T-helper 2 cell (primary cell): ENCODE measurements around the gene ZFP36L1.

ENCODE experiments used
- DNase-seq, 5 experiments: peaks; one replicate each; pipeline versions ENCODE4 v3.0.0 to v3.0.0-alpha.2; 2012 to 2022

The ZFP36L1 gene

DNA sequence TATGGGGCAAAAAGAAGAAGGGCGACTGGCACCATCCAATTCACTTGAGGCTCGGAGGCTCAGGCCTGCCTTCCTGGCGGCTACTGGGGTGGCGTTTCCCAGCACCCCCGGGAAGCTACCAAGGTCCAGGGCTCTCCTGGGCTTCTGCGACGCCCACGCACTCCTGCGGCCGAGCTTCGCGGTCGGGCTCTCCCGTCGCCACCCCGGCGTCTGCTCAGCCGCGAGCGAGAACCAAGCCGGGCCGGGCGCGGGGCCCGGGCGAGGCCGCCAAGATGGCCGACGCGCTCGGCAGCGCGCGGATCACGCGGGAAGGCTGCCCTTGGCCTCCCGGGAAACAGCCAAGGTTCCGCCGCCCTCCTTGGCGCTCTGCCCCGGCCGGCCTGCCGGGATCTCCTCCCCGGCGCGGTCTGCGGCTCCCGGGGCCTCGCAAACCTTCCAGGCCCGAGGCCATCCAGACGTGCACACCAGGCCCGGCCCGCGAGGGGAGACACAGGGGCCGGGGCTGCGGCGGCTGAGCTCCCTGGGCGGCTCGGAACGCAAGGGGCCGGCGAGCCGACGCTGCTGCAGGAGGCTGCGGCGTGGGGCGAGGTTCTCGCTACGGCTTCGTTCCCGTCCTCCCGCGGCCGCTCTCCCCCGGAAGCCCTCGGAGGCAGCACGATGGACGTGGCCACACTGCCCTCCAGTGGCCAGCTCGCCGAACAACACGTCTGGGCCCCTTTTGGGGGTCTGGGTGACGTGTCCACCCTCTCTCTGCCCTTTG, 23.5 kb upstream of the ZFP36L1 start:
- peak; percentile 81 to 92 (median 82) for DNase-seq

DNA sequence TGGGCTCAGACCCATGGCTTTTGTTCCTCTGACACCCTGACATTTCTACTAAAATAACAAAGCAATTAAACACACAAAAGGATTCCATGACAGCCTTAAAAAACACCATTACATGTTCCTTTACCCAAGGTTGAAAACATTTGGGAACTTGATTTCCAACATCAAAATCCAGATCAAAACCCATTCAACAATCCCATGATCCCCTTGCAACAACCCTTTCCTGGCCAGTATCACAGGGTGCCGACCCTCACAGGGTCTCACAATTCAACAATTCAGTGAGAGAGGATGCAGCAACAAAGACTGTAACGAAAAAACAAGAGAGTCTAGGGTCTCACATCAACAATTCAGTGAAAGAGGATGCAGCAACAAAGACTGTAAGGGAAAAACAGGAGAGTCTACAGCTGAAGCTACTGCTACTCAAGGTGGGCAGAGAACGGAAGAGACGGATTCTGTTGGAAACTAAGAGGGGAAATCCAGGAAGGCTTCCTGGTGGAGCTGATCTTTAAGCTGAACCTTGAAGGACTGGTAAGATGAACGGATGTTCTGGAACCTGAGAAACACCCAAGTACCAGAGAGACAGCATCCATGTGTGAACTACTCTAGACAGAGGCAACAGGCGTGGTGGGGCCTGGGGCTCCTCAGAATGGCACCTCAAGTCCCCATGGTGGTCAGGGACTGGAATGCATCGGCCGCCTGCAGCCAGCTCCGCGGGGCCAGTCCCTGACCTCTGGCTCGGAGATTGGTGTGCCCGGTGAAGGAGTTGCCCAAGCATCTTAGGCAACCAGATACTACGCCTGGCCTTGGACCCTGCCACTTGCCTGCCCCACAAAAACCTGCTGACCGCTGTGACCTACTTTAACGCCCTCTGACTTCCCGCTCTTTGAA, 22.7 kb upstream of the ZFP36L1 start:
- DNase-seq, result peak in 2 of 5 experiments; percentile 64 to 71

DNA sequence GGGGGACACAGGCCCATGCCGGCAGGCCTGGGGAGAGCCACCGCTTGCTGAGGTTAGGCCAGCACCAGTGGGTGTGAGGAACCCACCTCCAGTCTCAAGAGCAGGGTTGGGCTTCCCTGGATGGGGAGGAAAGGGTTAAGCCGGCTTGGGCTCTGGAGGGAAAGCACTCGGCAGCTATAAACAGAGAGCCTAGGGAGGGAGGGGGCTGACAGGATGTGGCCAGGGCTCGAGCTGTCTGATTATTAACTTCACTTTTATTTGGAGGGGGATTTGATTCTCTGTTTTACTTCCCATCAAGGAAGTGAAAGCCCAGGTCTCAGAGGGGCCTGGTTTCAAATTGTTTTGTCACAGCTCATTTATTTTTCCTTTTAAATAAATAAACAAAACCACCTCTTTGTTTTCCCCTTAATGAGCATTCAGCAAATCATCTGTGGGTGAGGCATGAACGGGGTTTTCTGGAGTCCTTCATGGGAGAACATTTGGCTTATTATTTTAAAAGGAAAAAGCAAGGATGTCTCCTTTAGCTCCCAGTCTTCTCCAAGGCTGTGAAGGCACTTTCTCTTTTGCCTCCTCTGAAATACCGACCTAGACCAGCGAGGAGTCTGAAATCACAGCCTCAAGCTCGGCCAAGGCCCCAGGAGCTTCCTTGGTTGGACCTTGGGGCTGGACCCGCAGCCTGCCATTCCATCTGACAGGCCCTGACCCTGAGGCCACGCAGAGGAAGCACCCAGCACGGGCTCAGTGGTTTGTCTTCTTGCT, 21.9 kb upstream of the ZFP36L1 start:
- DNase-seq, result peak in 3 of 5 experiments; percentile 46 to 85 (median 54)

DNA sequence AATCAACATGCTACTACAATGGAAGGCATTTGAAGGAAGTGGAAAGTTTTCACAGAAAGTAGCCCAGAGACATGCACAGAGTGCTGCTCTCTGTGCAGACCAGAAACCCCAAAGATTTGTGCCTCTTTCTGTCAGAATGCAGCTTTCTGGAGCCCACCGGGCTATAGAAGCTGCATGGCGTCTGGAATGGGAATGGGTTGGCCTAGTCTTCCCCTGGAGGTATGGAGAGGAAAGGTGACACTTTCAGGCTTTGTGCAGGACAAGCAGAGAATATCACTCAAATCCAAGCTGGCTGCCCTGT, 21.3 kb upstream of the ZFP36L1 start:
- DNase-seq, result no peak

DNA sequence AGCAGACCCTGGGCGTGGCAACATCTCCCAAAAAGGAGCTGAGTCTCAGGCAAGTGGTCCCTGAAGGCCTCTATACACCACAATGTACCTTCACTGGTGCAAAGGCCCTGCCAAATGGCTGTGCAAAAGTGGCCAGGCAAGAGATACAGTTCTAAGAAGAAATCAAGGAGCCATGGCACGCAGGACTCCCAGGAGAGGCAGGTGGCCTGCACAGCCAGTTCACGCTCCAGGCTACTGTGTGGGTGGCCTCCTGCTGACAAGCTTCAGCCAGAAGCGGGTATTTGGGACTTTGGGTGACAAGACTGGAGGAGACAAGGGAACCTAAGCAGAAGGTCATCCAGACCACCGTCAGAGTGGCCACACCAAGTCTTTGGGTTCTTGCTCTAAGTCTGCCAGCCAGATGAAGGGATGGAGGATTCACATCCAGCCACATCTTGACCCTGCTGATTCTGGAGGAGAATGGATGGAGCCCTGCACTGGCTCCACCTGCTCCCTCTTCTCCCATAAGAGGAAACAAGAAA, 20.5 kb upstream of the ZFP36L1 start:
- DNase-seq, result no peak

DNA sequence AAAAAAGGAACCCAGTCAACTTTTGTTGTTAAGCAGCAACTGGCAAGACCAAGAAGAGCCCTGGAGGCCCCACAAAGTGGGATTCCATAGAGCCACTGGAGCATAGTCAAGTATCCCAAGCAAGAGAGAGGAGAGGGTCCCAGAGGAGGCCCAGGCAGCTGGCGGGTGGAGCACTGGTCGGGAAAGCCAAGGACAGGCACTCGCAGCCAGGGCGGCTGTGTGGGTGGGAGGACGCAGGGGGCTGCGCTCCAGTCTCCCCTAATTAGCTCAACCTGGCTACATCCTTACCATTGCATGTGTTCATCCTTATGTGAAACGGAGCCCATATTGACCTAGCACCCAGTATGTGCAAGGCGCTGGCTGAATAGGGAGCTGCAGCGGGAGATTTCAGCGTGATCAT, 18.3 kb upstream of the ZFP36L1 start:
- no peak for DNase-seq

DNA sequence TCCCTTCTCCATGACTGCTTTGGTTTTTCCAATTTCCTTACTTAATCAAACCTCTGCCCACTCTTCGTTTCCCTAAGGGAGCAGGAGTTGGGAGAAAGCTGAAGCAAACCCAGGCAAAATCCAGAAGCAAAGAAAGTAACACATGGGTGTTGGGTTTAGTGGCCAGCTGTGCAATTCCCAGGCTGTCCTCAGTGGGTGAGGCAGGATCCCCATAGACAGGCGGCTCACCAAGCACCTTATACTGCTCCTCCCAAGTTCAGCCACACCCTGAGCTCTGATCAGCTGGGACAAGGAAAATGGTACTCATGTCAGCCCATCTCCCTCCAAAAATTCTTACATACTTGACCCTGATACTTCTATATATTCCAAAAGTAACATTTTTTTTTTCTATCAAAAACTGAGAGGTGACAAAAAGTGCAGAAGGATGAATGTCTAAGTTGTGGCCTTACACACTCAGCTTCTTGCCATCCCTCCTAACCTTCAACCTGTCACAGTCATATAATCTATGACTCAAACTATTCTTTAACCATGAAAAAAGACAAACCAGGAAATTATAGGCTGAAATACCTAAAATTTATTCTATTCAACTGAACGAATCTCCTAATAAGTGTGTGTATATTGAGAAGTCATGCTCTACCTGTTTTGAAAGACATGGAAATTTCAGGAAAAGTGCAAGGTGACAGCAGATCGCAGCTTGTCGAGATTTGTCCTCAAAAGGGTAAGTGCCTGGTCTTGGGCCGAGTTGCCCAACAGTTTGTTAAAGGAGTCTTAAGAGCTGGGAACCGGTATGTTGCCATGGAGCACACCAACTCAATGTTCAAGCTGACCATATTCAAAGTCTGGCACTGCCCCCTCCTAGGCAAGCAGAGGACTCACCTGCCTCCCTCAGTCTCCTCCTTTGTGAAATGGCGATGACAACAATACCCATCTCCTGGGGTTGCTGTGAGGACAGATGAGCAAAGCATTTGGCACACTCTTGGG, 17.6 kb upstream of the ZFP36L1 start:
- no peak for DNase-seq

DNA sequence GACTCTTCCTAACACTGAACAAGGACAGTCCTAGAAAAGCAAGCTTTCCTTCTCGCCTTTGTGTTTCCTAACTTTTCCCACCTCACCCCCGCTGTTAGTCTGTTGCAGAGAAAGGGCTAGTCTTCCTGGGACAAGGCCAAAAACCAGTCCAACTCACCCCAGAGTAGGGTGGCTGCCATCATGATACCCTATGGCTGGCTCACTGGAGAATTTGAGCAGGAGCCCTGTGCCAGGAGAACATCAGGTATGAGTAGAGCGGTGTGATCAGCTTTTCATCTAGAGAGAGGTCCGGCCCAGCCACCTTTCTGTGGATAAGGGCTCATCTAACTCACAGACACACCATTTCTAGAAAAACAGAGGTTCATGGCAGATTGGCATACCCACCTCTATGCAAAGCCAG, 16.7 kb upstream of the ZFP36L1 start:
- no peak for DNase-seq

DNA sequence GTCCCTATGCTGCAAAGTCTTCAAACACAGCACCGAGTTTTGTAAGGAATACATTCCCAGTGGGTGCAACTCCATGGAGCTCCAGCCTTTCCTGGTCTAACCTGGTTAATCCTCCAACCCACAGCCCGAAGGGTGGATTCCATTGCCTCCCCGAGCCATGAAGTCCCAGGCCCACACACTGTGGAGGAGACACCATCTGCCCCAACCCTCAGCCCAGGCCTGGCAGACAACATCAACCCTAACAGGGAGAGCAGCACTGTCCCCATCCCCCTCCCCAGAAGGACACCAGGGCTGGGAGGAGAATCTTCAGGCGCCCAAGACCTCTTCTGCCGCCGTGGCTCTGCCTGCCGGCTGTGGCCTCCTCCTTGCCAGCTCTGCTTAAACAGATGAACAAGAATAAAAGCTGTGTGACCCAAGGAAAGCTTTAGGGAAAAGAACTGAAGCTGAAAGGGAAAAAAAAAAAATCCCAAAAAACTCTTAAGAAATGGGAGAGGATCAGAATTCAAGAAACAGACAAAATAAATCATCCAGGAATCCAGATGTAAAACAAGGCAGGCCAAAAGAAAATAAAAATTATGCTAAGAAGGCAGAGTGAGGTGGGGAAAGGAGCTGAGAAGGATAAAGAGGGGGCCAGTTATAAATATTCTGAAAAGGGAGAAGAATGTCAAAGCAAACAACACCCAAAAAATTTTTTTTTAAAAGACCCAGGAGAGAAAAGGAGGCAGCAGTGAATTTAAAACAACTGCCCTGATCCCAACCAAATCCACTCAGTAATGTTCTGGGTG, 16.0 kb upstream of the ZFP36L1 start:
- DNase-seq, result no peak

DNA sequence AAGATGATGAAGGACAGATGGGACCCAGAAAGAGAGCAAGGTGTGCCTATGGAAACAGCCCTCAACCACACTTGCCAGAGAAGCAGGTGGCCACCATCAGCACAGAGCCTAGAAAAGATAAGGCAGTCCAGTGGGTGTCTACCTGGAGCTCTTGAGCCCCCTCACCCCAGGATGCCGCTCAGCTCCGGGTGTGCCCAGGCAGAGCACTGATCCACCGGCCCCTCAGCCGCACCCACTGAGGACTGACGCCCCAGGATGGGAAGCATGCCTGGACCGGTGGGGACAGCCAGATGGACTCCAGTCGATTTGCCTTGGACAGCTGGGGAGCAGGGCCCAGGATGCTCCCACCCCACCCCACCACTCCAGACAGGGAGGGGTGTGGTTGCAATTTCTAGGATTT, 15.1 kb upstream of the ZFP36L1 start:
- no peak for DNase-seq

DNA sequence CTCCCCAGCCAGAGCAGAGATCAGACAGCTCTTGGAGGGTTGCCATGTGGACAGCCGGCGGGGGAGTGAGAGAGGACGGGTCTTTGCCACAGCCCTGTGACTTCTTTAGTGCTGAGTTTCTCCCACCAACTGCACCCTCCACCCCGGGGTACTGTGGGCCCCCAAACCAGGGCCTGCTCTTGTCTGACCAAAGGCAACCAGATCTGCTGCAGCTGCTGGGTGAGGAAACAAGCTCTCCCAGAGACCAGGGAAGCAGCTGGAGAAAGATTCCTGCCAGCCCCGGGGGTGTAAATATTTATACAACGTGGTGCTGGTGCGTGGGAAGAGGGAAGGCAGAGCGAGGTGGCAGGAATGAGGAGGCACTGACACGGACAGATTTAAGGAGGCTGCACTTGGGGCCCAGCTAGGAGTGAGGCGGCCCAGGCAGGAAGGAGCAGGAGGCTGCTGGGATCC, 14.3 kb upstream of the ZFP36L1 start:
- DNase-seq, result no peak

DNA sequence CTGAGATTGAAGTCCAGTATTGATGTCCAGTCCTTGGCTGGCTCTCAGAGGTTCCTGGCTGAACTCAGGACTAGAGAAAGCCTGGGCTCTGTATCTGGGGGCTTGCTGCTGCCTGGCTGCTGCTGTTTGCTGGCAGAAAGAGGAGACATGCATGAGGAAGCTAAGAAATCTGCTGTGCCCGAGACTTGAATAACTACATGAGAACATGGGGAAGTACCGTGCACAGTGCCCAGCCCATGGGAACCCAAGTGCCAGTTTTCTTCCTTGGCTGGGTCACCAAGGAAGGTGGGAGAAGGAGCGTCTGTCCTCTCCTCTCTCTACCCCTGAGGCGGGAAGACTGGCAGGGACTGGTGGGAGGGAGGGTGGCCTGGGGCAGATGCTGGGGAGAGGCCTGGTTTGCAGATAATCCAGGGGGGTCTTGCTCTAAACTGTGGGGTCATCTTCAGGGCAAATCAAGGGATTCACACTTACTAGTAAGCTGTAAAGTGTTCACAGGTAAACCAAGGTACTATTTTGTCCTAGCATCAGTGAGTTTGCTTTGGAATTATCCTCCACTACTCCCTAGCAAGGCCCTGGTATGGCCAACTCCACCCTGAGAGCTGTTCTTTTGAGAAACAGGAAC, 13.8 kb upstream of the ZFP36L1 start:
- DNase-seq, result no peak

DNA sequence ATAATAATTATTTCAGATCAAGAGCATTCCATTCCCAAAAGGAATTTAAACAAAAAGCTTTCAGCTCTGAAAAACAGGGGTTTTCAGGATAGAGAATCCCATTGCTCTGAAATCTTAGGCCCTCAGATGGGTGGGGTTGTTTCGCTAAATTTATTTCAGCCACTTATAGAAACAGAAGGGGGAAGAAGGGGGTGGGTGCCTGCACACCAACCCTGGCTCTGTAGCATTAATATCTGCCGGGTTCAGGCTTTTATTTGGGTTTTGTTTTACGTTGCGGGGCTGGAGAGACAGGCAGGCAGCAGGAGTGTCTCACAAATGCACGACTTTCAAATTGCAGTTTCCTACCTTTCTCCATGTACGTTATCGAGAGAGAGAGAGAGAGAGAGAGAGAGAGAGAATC, 12.5 kb upstream of the ZFP36L1 start:
- no peak for DNase-seq

DNA sequence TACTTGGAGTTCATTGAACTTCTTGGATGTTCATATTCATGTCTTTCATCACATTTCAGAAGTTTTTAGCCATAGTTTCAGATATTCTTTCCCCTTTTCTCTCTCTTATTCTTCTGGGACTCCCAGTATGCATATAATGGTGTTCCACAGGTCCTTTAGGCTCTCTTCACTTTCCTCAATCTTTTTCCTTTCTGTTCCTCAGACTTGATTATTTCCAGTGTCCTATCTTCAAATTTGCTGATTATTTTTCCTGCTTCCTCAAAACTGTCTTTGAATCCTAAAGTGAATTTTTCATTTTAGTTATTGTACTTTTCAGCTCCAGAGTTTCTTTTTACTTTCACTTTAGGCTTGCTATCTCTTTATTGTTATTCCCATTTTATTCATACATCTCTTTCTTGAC, 8.8 kb upstream of the ZFP36L1 start:
- no peak for DNase-seq

DNA sequence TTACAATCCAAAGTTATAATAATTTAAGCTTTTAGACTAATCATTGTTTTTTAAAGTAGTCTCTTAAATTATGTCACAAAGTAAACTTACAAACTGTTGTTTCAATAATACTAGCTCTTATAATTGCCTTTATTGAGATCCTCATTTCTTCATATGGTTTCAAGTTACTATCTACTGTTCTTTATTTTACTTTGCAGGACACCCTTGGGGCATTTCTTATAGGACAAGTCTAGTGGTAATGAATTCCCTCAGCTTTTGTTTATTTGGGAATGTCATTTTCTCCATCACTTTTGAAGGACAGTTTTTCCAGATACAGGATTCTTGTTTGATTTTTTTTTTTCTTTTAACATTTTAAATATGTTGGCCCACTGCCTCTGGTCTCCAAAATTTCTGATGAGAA, 8.1 kb upstream of the ZFP36L1 start:
- DNase-seq, result no peak

DNA sequence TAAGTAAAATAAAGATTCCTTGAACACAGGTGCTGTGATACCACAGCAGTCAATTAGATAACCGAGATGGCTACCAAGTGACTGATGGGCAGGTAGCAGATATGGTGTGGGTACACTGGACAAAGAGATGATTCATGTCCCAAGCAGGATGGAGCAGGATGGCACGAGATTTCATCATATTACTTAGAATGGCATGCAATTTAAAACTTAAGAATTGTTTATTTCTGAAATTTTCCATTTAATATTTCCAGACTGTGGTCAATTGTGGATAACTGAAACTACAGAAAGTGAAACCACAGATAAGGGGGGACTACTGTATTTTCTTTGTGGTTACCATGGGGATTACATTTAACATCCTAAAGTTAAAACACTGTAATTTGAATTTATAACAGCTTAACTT, 7.5 kb upstream of the ZFP36L1 start:
- DNase-seq, result no peak

DNA sequence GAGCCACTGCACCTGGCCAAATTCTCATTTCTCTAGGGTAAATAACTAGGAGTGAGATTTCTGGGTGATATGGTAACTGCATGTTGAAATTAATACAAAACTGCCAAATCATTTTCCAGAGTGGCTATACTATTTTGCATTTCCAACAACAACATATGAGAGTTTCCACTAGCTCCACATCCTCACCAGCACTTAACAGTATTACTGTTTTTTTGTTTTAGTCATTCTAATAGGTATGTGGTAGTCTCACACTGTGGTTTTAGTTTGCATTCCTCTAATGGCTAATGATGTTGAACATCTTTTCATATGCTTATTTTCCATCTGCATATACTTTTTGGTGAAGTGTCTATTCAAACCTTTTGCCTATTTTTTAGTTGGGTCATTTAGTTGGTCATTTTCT, 5.8 kb upstream of the ZFP36L1 start:
- DNase-seq, result no peak

DNA sequence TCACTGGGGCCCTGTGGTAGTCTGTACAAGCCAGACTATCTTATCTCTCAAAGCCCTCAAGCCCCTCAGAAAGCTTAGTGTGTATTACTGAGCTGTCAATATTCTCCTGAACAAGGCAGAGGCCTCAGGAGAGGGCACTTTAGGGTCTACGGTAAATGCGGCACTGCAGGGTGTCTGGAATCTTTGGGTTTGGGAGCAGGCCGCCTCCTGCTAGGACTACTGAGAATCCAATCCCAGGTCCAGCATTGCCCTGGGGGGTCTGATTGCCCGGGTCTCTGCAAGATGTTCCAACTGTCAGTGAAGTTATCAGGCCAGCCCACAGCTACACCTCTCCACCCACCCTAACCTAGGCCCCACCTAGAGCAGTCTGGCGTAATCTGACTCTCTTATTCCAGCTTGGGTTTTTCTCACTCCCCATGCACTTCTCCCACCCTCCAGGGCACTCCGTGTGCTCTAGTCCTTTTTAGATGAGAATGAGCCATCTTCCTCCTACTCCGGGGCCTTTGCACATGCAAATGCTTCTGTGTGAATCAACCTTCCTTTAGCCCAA, 4.3 kb upstream of the ZFP36L1 start:
- no peak for DNase-seq

DNA sequence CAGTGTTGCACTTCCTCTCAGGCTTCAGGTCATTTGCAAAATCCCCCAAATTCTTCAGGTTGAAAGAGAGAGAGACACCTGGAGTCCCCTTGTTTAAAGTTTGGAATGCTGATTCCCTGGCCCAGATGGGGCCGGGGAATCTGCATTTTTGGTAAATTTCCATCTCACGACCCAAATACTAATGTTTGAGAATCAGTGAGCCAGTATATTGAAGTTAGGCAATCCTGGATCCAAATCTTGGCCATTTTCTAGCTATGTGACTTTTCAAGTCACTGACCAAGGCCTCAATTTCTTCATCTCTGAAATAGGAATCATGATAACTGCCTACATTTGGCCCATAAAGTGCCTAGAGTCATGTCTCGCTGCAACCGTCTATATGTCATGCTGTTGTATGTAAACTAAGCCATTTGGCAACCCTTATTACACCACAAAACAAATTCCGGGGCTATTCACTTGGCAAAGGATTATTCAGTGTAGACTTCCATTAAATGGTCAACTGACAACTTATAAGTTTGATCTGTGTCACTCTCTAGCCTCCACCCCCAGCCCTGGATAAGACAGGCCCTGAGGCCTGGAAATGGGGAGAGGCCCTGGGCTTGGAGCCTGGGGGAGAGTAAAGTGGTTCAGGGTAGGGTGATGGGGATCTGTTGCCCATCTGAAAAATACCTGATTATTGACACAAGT, 3.7 kb upstream of the ZFP36L1 start:
- DNase-seq, result no peak
